ENCODE data around the gene KCNT1.

KCNT1 gene

GRCh38 chr9:135698767-135699166, 3.2 kb upstream of the KCNT1 start:
- in situ Hi-C loops (cut with HindIII; ENCODE audit: low sequenced_read_pairs), result no loop called here

- in situ Hi-C loops (cut with HindIII; ENCODE audit: low sequenced_read_pairs), result no loop called here
Observed at GRCh38 chr9:135699440-135699839, 2.5 kb upstream of the KCNT1 start, which contains the start of gene SOHLH1. SOHLH1 (minus strand) TSS chr9:135699481; CDS start chr9:135699467, 14 bp downstream.

GRCh38 chr9:135700525-135700924, 1.5 kb upstream of the KCNT1 start:
- in situ Hi-C loops (cut with HindIII; ENCODE audit: low sequenced_read_pairs), result no loop called here

- in situ Hi-C loops (cut with HindIII; ENCODE audit: low sequenced_read_pairs), result no loop called here
Observed at GRCh38 chr9:135701067-135701958, 672 bp upstream of the KCNT1 start.

GRCh38 chr9:135703726-135704125, 1.7 kb downstream of the KCNT1 start:
- in situ Hi-C loops (cut with HindIII; ENCODE audit: low sequenced_read_pairs), result no loop called here

GRCh38 chr9:135704483-135704882, 2.5 kb downstream of the KCNT1 start:
- in situ Hi-C loops (cut with HindIII; ENCODE audit: low sequenced_read_pairs), result no loop called here

- in situ Hi-C loops (cut with HindIII; ENCODE audit: low sequenced_read_pairs), result no loop called here
Observed at GRCh38 chr9:135705376-135705775, 3.4 kb downstream of the KCNT1 start.

GRCh38 chr9:135706288-135706687, 4.3 kb downstream of the KCNT1 start:
- in situ Hi-C loops (cut with HindIII; ENCODE audit: low sequenced_read_pairs), result no loop called here

- in situ Hi-C loops (cut with HindIII; ENCODE audit: low sequenced_read_pairs), result no loop called here
Observed at GRCh38 chr9:135707252-135708138, 5.5 kb downstream of the KCNT1 start.

GRCh38 chr9:135708164-135708563, 6.2 kb downstream of the KCNT1 start:
- in situ Hi-C loops (cut with HindIII; ENCODE audit: low sequenced_read_pairs), result no loop called here

- in situ Hi-C loops (cut with HindIII; ENCODE audit: low sequenced_read_pairs), result loop anchor here (10.0 kb wide), 1 partner anchor 113 kb away; no protein-coding TSS in a partner anchor
Observed at GRCh38 chr9:135711391-135711790, 9.4 kb downstream of the KCNT1 start.

- in situ Hi-C loops (cut with HindIII; ENCODE audit: low sequenced_read_pairs), result loop anchor here (10.0 kb wide), 1 partner anchor 113 kb away; no protein-coding TSS in a partner anchor
Observed at GRCh38 chr9:135711881-135712280, 9.9 kb downstream of the KCNT1 start.

- in situ Hi-C loops (cut with HindIII; ENCODE audit: low sequenced_read_pairs), result loop anchor here (10.0 kb wide), 1 partner anchor 112 kb away; no protein-coding TSS in a partner anchor
Observed at GRCh38 chr9:135712613-135713295, 10.8 kb downstream of the KCNT1 start.

- in situ Hi-C loops (cut with HindIII; ENCODE audit: low sequenced_read_pairs), result loop anchor here (10.0 kb wide), 1 partner anchor 110 kb away; no protein-coding TSS in a partner anchor
Observed at GRCh38 chr9:135714242-135715055, 12.5 kb downstream of the KCNT1 start.

- in situ Hi-C loops (cut with HindIII; ENCODE audit: low sequenced_read_pairs), result loop anchor here (10.0 kb wide), 1 partner anchor 110 kb away; no protein-coding TSS in a partner anchor
Observed at GRCh38 chr9:135715056-135715595, 13.1 kb downstream of the KCNT1 start.

GRCh38 chr9:135716045-135716444, 14.1 kb downstream of the KCNT1 start:
- in situ Hi-C loops (cut with HindIII; ENCODE audit: low sequenced_read_pairs), result loop anchor here (10.0 kb wide), 1 partner anchor 109 kb away; no protein-coding TSS in a partner anchor

GRCh38 chr9:135717410-135717809, 15.4 kb downstream of the KCNT1 start:
- in situ Hi-C loops (cut with HindIII; ENCODE audit: low sequenced_read_pairs), result loop anchor here (10.0 kb wide), 1 partner anchor 107 kb away; no protein-coding TSS in a partner anchor

GRCh38 chr9:135718616-135719015, 16.6 kb downstream of the KCNT1 start:
- in situ Hi-C loops (cut with HindIII; ENCODE audit: low sequenced_read_pairs), result loop anchor here (10.0 kb wide), 1 partner anchor 106 kb away; no protein-coding TSS in a partner anchor

GRCh38 chr9:135719472-135719871, 17.5 kb downstream of the KCNT1 start:
- in situ Hi-C loops (cut with HindIII; ENCODE audit: low sequenced_read_pairs), result loop anchor here (10.0 kb wide), 1 partner anchor 105 kb away; no protein-coding TSS in a partner anchor
